GM06990 (cell line): Measurements from ENCODE around the gene PRRT1.

Source experiments
- DNase-seq: peaks from one replicate; pipeline ENCODE4 v3.0.0-alpha.2; 2011; ENCODE audit not compliant: insufficient read length; ENCODE audit errors: extremely low read depth
- H3K27me3 ChIP-seq: replicated peaks from 2 replicates; pipeline ENCODE4 v1.6.0; 2011; ENCODE audit warnings: low read length; ENCODE audit not compliant: control insufficient read depth, insufficient read depth
- H3K36me3 ChIP-seq: 2 replicates; pipeline ENCODE4 v1.5.1; 2011; ENCODE audit warnings: low read length; ENCODE audit not compliant: control insufficient read depth, insufficient read depth
- H3K4me3 ChIP-seq: replicated peaks from 2 replicates; pipeline ENCODE4 v1.5.1; 2011; ENCODE audit warnings: low read depth, mild to moderate bottlenecking, control low read depth, low read length
- TF ChIP-seq, protein P1 (sequence below): IDR thresholded peaks from 2 replicates; pipeline ENCODE4 v1.5.1; 2011; ENCODE audit warnings: low read length, control low read depth, mild to moderate bottlenecking, inconsistent platforms; ENCODE audit not compliant: insufficient read depth, poor library complexity, severe bottlenecking

The PRRT1 gene

GRCh38 chr6:32175711-32176475 is 24.2 kb upstream of the PRRT1 start, which contains the start of gene AGPAT1:
Gene AGPAT1, minus strand, starts transcription at chr6:32176084. Its CDS starts 4,588 bp downstream, at chr6:32171496.
- Histone ChIP-seq H3K4me3 (peak within 1 kb of the TSS; percentile 92), H3K27me3 (no peaks in the 10 kb centered on the region), H3K36me3 (peaks cover 6% of the 10 kb centered on the region)
- TF ChIP-seq, protein P1, sequence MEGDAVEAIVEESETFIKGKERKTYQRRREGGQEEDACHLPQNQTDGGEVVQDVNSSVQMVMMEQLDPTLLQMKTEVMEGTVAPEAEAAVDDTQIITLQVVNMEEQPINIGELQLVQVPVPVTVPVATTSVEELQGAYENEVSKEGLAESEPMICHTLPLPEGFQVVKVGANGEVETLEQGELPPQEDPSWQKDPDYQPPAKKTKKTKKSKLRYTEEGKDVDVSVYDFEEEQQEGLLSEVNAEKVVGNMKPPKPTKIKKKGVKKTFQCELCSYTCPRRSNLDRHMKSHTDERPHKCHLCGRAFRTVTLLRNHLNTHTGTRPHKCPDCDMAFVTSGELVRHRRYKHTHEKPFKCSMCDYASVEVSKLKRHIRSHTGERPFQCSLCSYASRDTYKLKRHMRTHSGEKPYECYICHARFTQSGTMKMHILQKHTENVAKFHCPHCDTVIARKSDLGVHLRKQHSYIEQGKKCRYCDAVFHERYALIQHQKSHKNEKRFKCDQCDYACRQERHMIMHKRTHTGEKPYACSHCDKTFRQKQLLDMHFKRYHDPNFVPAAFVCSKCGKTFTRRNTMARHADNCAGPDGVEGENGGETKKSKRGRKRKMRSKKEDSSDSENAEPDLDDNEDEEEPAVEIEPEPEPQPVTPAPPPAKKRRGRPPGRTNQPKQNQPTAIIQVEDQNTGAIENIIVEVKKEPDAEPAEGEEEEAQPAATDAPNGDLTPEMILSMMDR, result no peak
- DNase-seq, result peak; percentile 90

DNA sequence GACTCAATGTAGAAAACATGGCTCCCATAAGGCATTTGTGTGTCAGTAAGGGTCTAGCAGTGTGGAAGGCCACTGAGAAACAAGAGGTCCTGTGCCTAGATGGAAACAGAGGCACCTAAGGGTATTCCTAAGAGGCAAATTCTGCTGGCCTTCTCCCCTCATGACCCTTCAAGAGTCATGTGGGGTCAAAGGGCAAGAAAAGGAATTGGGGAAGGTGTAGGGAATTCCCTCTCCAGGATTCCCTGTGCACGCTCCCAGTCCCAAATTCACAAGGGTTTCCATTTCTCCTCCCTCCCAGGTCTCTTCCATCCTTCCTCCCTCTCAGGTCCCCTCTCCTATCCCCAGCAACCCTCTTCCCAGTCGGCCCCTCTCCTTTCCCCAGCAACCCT is 23.6 kb upstream of the PRRT1 start:
- H3K27me3 ChIP-seq, result no peaks in the 10 kb centered on the region
- no peak for DNase-seq
- TF ChIP-seq, protein P1, result no peak
- peaks cover 8% of the 10 kb centered on the region for H3K36me3 ChIP-seq
- peak overlapping the region; percentile 92 for H3K4me3 ChIP-seq

- H3K27me3 ChIP-seq, result no peaks in the 10 kb centered on the region
- DNase-seq, result no peak
- TF ChIP-seq, protein P1, result no peak
- H3K36me3 ChIP-seq, result peaks cover 13% of the 10 kb centered on the region
- no peak overlapping the region for H3K4me3 ChIP-seq
Observed at GRCh38 chr6:32174416-32174815, 22.7 kb upstream of the PRRT1 start.

DNA sequence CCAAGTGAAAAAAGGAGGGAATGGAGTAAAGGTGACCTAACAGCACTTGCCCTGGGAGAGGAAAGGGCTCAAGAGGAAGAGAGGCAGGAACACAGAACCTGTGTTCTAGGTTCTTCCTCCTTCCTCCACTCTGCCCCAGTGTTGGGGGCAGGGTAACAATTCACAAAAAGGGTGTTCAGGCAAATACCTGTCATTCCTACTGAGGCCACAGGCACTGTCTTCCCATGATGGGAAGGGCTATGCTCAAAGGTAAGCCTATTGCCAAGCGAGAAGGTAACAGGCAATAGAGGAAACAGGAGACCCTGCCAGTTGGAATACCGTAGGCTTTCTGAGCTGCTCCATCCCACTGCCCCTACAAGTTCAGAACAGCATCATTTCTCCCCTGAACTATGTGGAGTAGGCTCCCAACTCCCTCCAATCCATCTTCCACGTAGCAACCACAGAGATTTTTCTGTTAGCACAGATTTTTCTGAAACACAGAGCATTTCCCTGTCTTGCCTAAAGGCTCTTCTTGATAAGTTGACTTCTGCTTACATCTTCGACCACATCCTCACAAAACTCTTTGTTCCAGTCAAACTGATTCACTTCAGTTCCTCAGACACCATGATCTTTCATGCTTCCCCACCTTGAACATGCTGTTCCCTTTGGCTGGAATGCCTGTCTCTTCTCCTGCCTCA is 21.4 kb upstream of the PRRT1 start:
- Histone ChIP-seq H3K4me3 (no peak overlapping the region), H3K27me3 (no peaks in the 10 kb centered on the region), H3K36me3 (peaks cover 19% of the 10 kb centered on the region)
- DNase-seq, result no peak
- TF ChIP-seq, protein P1, result no peak

DNA sequence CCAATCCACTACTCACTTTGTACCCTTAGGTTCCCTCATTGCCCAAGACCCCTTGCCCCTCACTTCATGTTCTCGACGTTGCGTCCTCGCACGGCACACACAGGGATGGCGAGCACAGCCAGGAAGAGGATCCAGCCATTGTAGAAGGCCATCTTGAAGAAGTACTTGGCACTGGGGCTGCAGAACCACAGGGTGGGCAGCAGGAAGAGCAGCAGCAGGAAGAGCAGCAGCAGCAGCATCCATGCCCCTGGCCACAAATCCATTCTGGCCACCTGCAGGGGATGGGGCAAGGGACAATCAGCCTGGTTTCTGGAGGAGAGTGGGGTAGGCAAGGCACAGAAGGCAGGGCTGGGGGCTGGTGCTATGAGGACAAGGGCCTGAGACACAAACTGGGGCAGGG is 19.5 kb upstream of the PRRT1 start:
- Histone ChIP-seq H3K4me3 (no peak overlapping the region), H3K27me3 (no peaks in the 10 kb centered on the region), H3K36me3 (peaks cover 19% of the 10 kb centered on the region)
- TF ChIP-seq, protein P1, result no peak
- DNase-seq, result no peak
